ENCODE measurements around the gene CXCL5.
A peak's percentile ranks its signal among the peaks of the same experiment; 100 is the strongest.
"Not testable (repeated sequence)": the region's sequence is repeated elsewhere in the genome, so short reads cannot be mapped to it uniquely, and the experiment has no call there.

The CXCL5 gene

GRCh38 chr4:73964862-73965611, 33.4 kb downstream of the CXCL5 start:
- TF ChIP-seq REST (IDR thresholded peaks at IDR 0.05; ENCODE audit: insufficient replicate concordance, low read depth) (no peak), POLR2AphosphoS5 (IDR thresholded peaks at IDR 0.05; ENCODE audit: low read depth) (no peak), GABPA (IDR thresholded peaks at IDR 0.05; ENCODE audit: low read depth) (no peak), SPI1 (IDR thresholded peaks at IDR 0.05; ENCODE audit: borderline replicate concordance, low read depth) (no peak), CTCF (IDR thresholded peaks at IDR 0.05; ENCODE audit: insufficient read depth, low read length) (no peak)
- Histone ChIP-seq H3K4me3 (replicated peaks; ENCODE audit: insufficient read depth, low read length) (no peak overlapping the region), H3K27ac (replicated peaks) (no peak overlapping the region), H3K27me3 (ENCODE audit: insufficient read depth, poor library complexity, severe bottlenecking) (no peaks in the 10 kb centered on the region)
- DNase-seq (ENCODE audit: low read depth in 1 of 2, low spot score in 1 of 2), result peak in 1 of 2 experiments; percentile 8

GRCh38 chr4:73962724-73963123, 35.8 kb downstream of the CXCL5 start:
- H3K27me3 ChIP-seq (ENCODE audit: insufficient read depth, poor library complexity, severe bottlenecking), result no peaks in the 10 kb centered on the region
- no peak overlapping the region for H3K4me3 ChIP-seq (replicated peaks; ENCODE audit: insufficient read depth, low read length)
- DNase-seq (ENCODE audit: low read depth in 1 of 2, low spot score in 1 of 2), result no peak
- TF ChIP-seq CTCF (IDR thresholded peaks at IDR 0.05; ENCODE audit: insufficient read depth, low read length) (no peak), SPI1 (IDR thresholded peaks at IDR 0.05; ENCODE audit: borderline replicate concordance, low read depth) (no peak), REST (IDR thresholded peaks at IDR 0.05; ENCODE audit: insufficient replicate concordance, low read depth) (no peak), GABPA (IDR thresholded peaks at IDR 0.05; ENCODE audit: low read depth) (no peak), POLR2AphosphoS5 (IDR thresholded peaks at IDR 0.05; ENCODE audit: low read depth) (no peak)
- H3K27ac ChIP-seq (replicated peaks), result no peak overlapping the region

GRCh38 chr4:73959041-73959440, 39.4 kb downstream of the CXCL5 start:
- not testable (repeated sequence) for DNase-seq (ENCODE audit: low read depth in 1 of 2, low spot score in 1 of 2); H3K27ac ChIP-seq (replicated peaks); H3K4me3 ChIP-seq (replicated peaks; ENCODE audit: insufficient read depth, low read length); H3K27me3 ChIP-seq (ENCODE audit: insufficient read depth, poor library complexity, severe bottlenecking)

- H3K4me3 ChIP-seq (replicated peaks; ENCODE audit: insufficient read depth, low read length), result no peak overlapping the region
- H3K27ac ChIP-seq (replicated peaks), result no peak overlapping the region
- no peak for DNase-seq (ENCODE audit: low read depth in 1 of 2, low spot score in 1 of 2)
- TF ChIP-seq CTCF (IDR thresholded peaks at IDR 0.05; ENCODE audit: insufficient read depth, low read length) (no peak), GABPA (IDR thresholded peaks at IDR 0.05; ENCODE audit: low read depth) (no peak), POLR2AphosphoS5 (IDR thresholded peaks at IDR 0.05; ENCODE audit: low read depth) (no peak), SPI1 (IDR thresholded peaks at IDR 0.05; ENCODE audit: borderline replicate concordance, low read depth) (no peak), REST (IDR thresholded peaks at IDR 0.05; ENCODE audit: insufficient replicate concordance, low read depth) (no peak)
- no peaks in the 10 kb centered on the region for H3K27me3 ChIP-seq (ENCODE audit: insufficient read depth, poor library complexity, severe bottlenecking)
Observed at GRCh38 chr4:73952352-73952751, 46.1 kb downstream of the CXCL5 start.

GRCh38 chr4:73950376-73950920, 48.0 kb downstream of the CXCL5 start:
- not testable (repeated sequence) for H3K27ac ChIP-seq (replicated peaks); DNase-seq (ENCODE audit: low read depth in 1 of 2, low spot score in 1 of 2); H3K4me3 ChIP-seq (replicated peaks; ENCODE audit: insufficient read depth, low read length); H3K27me3 ChIP-seq (ENCODE audit: insufficient read depth, poor library complexity, severe bottlenecking)
